H1 (cell line): Measurements from ENCODE around the gene CACNA1D. TPM values are rescaled to one million over a fixed set of nuclear protein-coding genes. Genes with fewer than 3 reads are reported as not detected.

Experiments
- CTBP2 ChIP-seq: IDR thresholded peaks from 2 replicates; pipeline ENCODE4 v1.7.0; 2011; ENCODE audit warnings: borderline replicate concordance, mild to moderate bottlenecking, moderate library complexity, mixed read lengths, low read length; ENCODE audit not compliant: insufficient read depth, insufficient read length
- polyA plus RNA-seq, 7 experiments: library from polyadenylated mRNA; depleted of rRNA in 3 of 7; stranded (reverse) in 5 of 7; unstranded in 2 of 7; fragments of >200 nt in 5 of 7; fragments of 200-250 nt in 2 of 7; gene quantifications; 1 replicate in 5 of 7; 2 replicates in 1 of 7; 4 replicates in 1 of 7; pipeline versions ENCODE4 v1.2.1 to v1.2.3, GENCODE V29; 2011 to 2013; ENCODE audit warnings: missing spikeins in 2 of 7, mixed read lengths in 2 of 7
- total RNA-seq: library from RNA; stranded (reverse); fragmentation: NEBNext Ultra II Directional; extraction: Animal tissue kit (Norgen Biotek cat#: 25700); gene quantifications from 2 replicates; pipeline ENCODE4 v1.2.1, GENCODE V29; 2021
- TF ChIP-seq, protein P1 (sequence below): IDR thresholded peaks from 2 replicates; pipeline ENCODE4 v1.6.1; 2012; ENCODE audit warnings: low read length, inconsistent platforms

The CACNA1D gene
- total and polyA plus RNA-seq, 2 of the 8 experiments (the other 6 are each of a cell fraction or from before 2014, with no cell fraction given) = 2.0 to 2.9 TPM

DNA sequence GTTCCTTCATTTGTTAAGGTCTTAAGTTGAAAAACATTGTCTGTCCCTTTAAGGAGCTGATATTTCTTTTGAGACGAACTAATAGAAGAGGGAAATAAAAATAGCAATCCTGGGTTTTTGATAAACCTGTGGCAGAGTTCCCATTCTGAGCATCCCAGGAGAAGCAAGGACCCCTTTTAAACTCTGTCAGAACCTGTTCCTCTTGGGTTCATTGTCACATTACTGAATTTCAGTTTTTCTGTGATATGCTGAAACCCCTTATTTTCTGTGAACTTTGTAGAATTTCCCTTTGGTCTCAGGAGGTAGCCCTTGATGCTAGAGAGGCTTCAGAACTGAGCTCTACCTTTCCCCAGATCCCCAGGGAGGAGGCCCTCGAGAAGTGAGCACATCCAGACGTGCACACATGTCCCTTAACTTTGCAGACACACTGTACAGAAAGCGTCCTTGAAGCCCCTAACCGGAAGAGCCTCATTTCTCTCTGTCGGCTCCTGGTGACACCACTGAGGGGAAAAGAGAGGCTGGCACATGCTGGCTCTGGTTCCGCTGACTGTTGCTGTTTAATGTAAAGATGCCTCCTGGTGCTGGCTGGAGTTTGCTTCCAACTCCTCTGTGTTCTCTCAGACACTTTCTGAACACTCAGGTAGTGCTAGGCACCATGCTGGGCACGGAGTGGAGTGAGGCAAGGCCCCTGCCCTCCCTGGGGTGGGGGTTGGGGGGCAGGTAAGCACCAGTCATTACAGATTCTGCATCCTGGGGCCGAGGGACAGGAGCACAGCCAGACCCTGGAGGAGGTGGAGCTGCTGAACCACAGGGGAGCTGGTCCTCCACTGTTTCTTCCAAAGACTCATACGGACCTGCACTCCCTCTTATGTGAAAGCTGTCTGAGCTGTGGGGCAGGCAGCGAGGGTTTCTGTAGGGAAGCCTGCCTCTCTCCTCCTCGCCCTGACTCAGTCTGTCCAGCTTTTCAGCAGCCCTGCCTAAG lies 274.4 kb downstream of the CACNA1D start (continued):
- no peak for TF ChIP-seq CTBP2
- TF ChIP-seq, protein P1, sequence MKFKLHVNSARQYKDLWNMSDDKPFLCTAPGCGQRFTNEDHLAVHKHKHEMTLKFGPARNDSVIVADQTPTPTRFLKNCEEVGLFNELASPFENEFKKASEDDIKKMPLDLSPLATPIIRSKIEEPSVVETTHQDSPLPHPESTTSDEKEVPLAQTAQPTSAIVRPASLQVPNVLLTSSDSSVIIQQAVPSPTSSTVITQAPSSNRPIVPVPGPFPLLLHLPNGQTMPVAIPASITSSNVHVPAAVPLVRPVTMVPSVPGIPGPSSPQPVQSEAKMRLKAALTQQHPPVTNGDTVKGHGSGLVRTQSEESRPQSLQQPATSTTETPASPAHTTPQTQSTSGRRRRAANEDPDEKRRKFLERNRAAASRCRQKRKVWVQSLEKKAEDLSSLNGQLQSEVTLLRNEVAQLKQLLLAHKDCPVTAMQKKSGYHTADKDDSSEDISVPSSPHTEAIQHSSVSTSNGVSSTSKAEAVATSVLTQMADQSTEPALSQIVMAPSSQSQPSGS = no peak
- TF ChIP-seq, all 59 proteins: peak for 0
